H1 (cell line): ENCODE measurements around the gene COLEC11. TPM values are rescaled to one million over a fixed set of nuclear protein-coding genes. Genes with fewer than 3 reads are reported as not detected.

Source experiments
- BCL11A ChIP-seq, 2 experiments: IDR thresholded peaks; one replicate each; pipeline ENCODE4 v1.6.1; 2011; ENCODE audit warnings: low read depth in 2 of 2, low read length in 2 of 2, mild to moderate bottlenecking in 2 of 2
- CHD7 ChIP-seq: fragments of 300-600 bp; sonication (generic); IDR thresholded peaks from 2 replicates; pipeline ENCODE4 v1.7.1; 2012; ENCODE audit warnings: low read length, moderate library complexity, mild to moderate bottlenecking, inconsistent platforms; ENCODE audit not compliant: insufficient replicate concordance
- EP300 ChIP-seq, 2 experiments: IDR thresholded peaks; 1 replicate in 1 of 2; 2 replicates in 1 of 2; pipeline ENCODE4 v1.6.1; 2011 to 2012; ENCODE audit warnings: low read depth in 2 of 2, low read length in 2 of 2, mild to moderate bottlenecking in 2 of 2, borderline replicate concordance in 1 of 2, inconsistent platforms in 1 of 2, moderate library complexity in 1 of 2
- EZH2 ChIP-seq: fragments of 200-600 bp; sonication (generic); IDR thresholded peaks from 2 replicates; pipeline ENCODE4 v1.7.1; 2012; ENCODE audit warnings: low read depth, mild to moderate bottlenecking, moderate library complexity, low read length, inconsistent platforms; ENCODE audit not compliant: severe bottlenecking
- GABPA ChIP-seq: IDR thresholded peaks from 2 replicates; pipeline ENCODE4 v1.6.1; 2011; ENCODE audit warnings: mild to moderate bottlenecking, low read length, moderate library complexity, borderline replicate concordance; ENCODE audit not compliant: insufficient read depth
- MAFK ChIP-seq: IDR thresholded peaks from 2 replicates; pipeline ENCODE4 v1.6.1; 2012; ENCODE audit warnings: low read depth, mild to moderate bottlenecking, improper control_type of control experiment, low read length
- RFX5 ChIP-seq: IDR thresholded peaks from 2 replicates; pipeline ENCODE4 v1.6.1; 2011; ENCODE audit warnings: low read depth, low read length, improper control_type of control experiment, borderline replicate concordance
- SIRT6 ChIP-seq: IDR thresholded peaks from one replicate; pipeline ENCODE4 v1.7.1; 2012; ENCODE audit warnings: low read length, inconsistent platforms
- TCF12 ChIP-seq: IDR thresholded peaks from 2 replicates; pipeline ENCODE4 v1.6.1; 2011; ENCODE audit warnings: low read depth, mild to moderate bottlenecking, low read length
- polyA plus RNA-seq, 7 experiments: library from polyadenylated mRNA; depleted of rRNA in 3 of 7; stranded (reverse) in 5 of 7; unstranded in 2 of 7; fragments of >200 nt in 5 of 7; fragments of 200-250 nt in 2 of 7; gene quantifications; 1 replicate in 5 of 7; 2 replicates in 1 of 7; 4 replicates in 1 of 7; pipeline versions ENCODE4 v1.2.1 to v1.2.3, GENCODE V29; 2011 to 2013; ENCODE audit warnings: missing spikeins in 2 of 7, mixed read lengths in 2 of 7
- total RNA-seq: library from RNA; stranded (reverse); fragmentation: NEBNext Ultra II Directional; extraction: Animal tissue kit (Norgen Biotek cat#: 25700); gene quantifications from 2 replicates; pipeline ENCODE4 v1.2.1, GENCODE V29; 2021
- TF ChIP-seq, protein P1 (sequence below): IDR thresholded peaks from 2 replicates; pipeline ENCODE4 v1.6.1; 2011; ENCODE audit warnings: low read depth, mild to moderate bottlenecking, low read length; ENCODE audit not compliant: insufficient read depth

COLEC11 gene
- total and polyA plus RNA-seq, 2 of the 8 experiments (the other 6 are each of a cell fraction or from before 2014, with no cell fraction given), result 0.47 to 0.80 TPM

GRCh38 chr2:3638456-3638810 lies 43.5 kb downstream of the COLEC11 start (continued):
- TF ChIP-seq CHD7 (no peak), SIRT6 (no peak), RFX5 (no peak), TCF12 (no peak), EP300 (IDR thresholded peaks at IDR 0.05; ENCODE audit: borderline replicate concordance in 1 of 2, low read depth in 2 of 2, low read length in 2 of 2) (no peak), BCL11A (IDR thresholded peaks at IDR 0.05; ENCODE audit: low read depth in 2 of 2, low read length in 2 of 2) (no peak), GABPA (no peak), MAFK (no peak), EZH2 (no peak)
- TF ChIP-seq, protein P1, sequence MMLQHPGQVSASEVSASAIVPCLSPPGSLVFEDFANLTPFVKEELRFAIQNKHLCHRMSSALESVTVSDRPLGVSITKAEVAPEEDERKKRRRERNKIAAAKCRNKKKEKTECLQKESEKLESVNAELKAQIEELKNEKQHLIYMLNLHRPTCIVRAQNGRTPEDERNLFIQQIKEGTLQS, result no peak
